Neural cell (in vitro differentiated cells): ENCODE results near the gene GNA12. TPM values are rescaled to one million over a fixed set of nuclear protein-coding genes. Genes with fewer than 3 reads are reported as not detected.

Source experiments
- H2AFZ ChIP-seq: fragments of 200-600, 300-800 bp; sonication (generic), shearing (Covaris generic); 2 replicates; pipeline ENCODE4 v1.6.0; 2014; ENCODE audit warnings: low read depth, mild to moderate bottlenecking, antibody characterized with exemption, low read length, moderate library complexity
- H3F3A ChIP-seq: fragments of 200-600 bp; shearing (Covaris generic); 2 replicates; pipeline ENCODE4 v1.6.1; 2016; ENCODE audit warnings: mild to moderate bottlenecking, moderate library complexity, mixed read lengths, antibody characterized with exemption, low read length; ENCODE audit not compliant: insufficient read depth, poor library complexity, severe bottlenecking
- H3K27ac ChIP-seq: fragments of 200-600, 300-800 bp; sonication (generic), shearing (Covaris generic); 2 replicates; pipeline ENCODE4 v1.5.1; 2014; ENCODE audit warnings: mild to moderate bottlenecking, low read length, moderate library complexity
- H3K27me3 ChIP-seq: fragments of 300-800, 200-600 bp; sonication (generic), shearing (Covaris generic); 2 replicates; pipeline ENCODE4 v1.6.0; 2014; ENCODE audit warnings: mild to moderate bottlenecking, low read depth, low read length, moderate library complexity; ENCODE audit not compliant: insufficient read depth
- H3K36me3 ChIP-seq: fragments of 300-800, 200-600 bp; sonication (generic), shearing (Covaris generic); 2 replicates; pipeline ENCODE4 v1.5.1; 2014; ENCODE audit warnings: mild to moderate bottlenecking, antibody characterized with exemption, low read length, moderate library complexity; ENCODE audit not compliant: insufficient read depth
- H3K4me2 ChIP-seq: fragments of 300-800, 200-600 bp; sonication (generic), shearing (Covaris generic); 2 replicates; pipeline ENCODE4 v1.6.0; 2014; ENCODE audit warnings: mild to moderate bottlenecking, low read length
- H3K4me3 ChIP-seq: fragments of 300-800, 200-600 bp; sonication (generic), shearing (Covaris generic); 2 replicates; pipeline ENCODE4 v1.5.1; 2014; ENCODE audit warnings: mild to moderate bottlenecking, low read length, moderate library complexity
- H3K79me2 ChIP-seq: fragments of 200-600 bp; shearing (Covaris generic); replicated peaks from 2 replicates; pipeline ENCODE4 v1.6.0; 2014; ENCODE audit warnings: mild to moderate bottlenecking, low read length, moderate library complexity; ENCODE audit not compliant: insufficient read depth
- H3K9ac ChIP-seq: fragments of 300-800, 200-600 bp; sonication (generic), shearing (Covaris generic); 2 replicates; pipeline ENCODE4 v1.6.1; 2016; ENCODE audit warnings: mild to moderate bottlenecking, low read length, mixed read lengths
- H3K9me2 ChIP-seq: fragments of 200-600 bp; shearing (Covaris generic); 2 replicates; pipeline ENCODE4 v1.6.1; 2016; ENCODE audit warnings: mild to moderate bottlenecking, low read length, mixed read lengths; ENCODE audit not compliant: insufficient read depth
- H3K9me3 ChIP-seq: fragments of 200-600, 300-800 bp; sonication (generic), shearing (Covaris generic); 2 replicates; pipeline ENCODE4 v1.6.1; 2016; ENCODE audit warnings: mild to moderate bottlenecking, mixed run types, low read length, moderate library complexity, mixed read lengths
- H4K20me1 ChIP-seq: fragments of 200-600 bp; shearing (Covaris generic); 2 replicates; pipeline ENCODE4 v1.6.1; 2016; ENCODE audit warnings: mild to moderate bottlenecking, mixed run types; ENCODE audit not compliant: insufficient read depth
- EP300 ChIP-seq: fragments of 450-650 bp; conservative IDR thresholded peaks from 2 replicates; pipeline ENCODE4 v1.6.1; 2014; ENCODE audit warnings: antibody characterized with exemption, mild to moderate bottlenecking, moderate library complexity; ENCODE audit not compliant: poor library complexity, severe bottlenecking
- EZH2 ChIP-seq: fragments of 200-600, 300-800 bp; shearing (Covaris generic), sonication (generic); IDR thresholded peaks from 2 replicates; pipeline ENCODE4 v1.6.1; 2014; ENCODE audit warnings: antibody characterized with exemption, low read length, borderline replicate concordance, mild to moderate bottlenecking; ENCODE audit not compliant: insufficient read depth, poor library complexity, severe bottlenecking
- MXI1 ChIP-seq: fragments of 450-650 bp; conservative IDR thresholded peaks from 2 replicates; pipeline ENCODE4 v1.6.1; 2014; ENCODE audit warnings: antibody characterized with exemption, mild to moderate bottlenecking; ENCODE audit not compliant: poor library complexity, severe bottlenecking
- POLR2AphosphoS5 ChIP-seq: IDR thresholded peaks from 2 replicates; pipeline ENCODE4 v1.6.1; 2012
- RAD21 ChIP-seq: fragments of 450-650 bp; conservative IDR thresholded peaks from 2 replicates; pipeline ENCODE4 v1.6.1; 2014; ENCODE audit warnings: antibody characterized with exemption, mild to moderate bottlenecking, moderate library complexity
- SMC3 ChIP-seq: fragments of 450-650 bp; conservative IDR thresholded peaks from 2 replicates; pipeline ENCODE4 v1.6.1; 2014; ENCODE audit warnings: antibody characterized with exemption, mild to moderate bottlenecking, moderate library complexity; ENCODE audit not compliant: poor library complexity
- TAF1 ChIP-seq: IDR thresholded peaks from 2 replicates; pipeline ENCODE4 v1.6.1; 2012; ENCODE audit warnings: low read depth
- polyA plus RNA-seq: library from polyadenylated mRNA; depleted of rRNA; stranded (reverse); fragments of >200 nt; gene quantifications from 2 replicates; pipeline ENCODE4 v1.2.3, GENCODE V29; 2014
- TF ChIP-seq, protein P1 (sequence below): IDR thresholded peaks from 2 replicates; pipeline ENCODE4 v1.6.1; 2012; ENCODE audit warnings: borderline replicate concordance
- TF ChIP-seq, protein P2 (sequence below): fragments of 450-650 bp; IDR thresholded peaks from 2 replicates; pipeline ENCODE4 v1.5.1; 2014; ENCODE audit warnings: antibody characterized with exemption, mild to moderate bottlenecking, moderate library complexity; ENCODE audit not compliant: poor library complexity, severe bottlenecking

The GNA12 gene
- polyA plus RNA-seq, 1 donor from 2014 or later: 15.5 TPM

DNA sequence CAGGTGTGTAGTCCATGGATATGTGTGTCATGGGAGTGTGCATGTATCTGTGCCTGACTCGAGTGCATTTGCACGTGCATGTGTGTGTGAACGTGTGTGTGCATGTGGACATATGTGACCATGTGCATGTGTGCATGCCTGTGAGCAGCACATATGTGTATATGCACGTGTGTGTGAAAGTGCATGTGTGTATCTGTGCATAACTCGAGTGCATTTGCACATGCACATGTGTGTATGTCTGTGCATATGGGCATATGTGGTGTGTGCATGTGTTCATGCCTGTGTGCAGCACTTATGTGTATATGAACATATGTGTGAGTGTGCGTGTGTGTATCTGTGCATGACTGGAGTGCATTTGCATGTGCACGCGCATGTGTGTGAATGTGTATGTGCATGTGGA, 35.2 kb upstream of the GNA12 start:
- Histone ChIP-seq H4K20me1 (no peaks in the 10 kb centered on the region), H3K27me3 (no peaks in the 10 kb centered on the region), H3K9me2 (no peaks in the 10 kb centered on the region), H3K79me2 (no peaks in the 10 kb centered on the region), H3K9me3 (no peaks in the 10 kb centered on the region), H3K27ac (no peak overlapping the region), H3F3A (no peaks in the 10 kb centered on the region), H3K36me3 (no peaks in the 10 kb centered on the region), H3K4me2 (no peak overlapping the region), H2AFZ (no peak overlapping the region), H3K9ac (no peak overlapping the region), H3K4me3 (no peak overlapping the region)
- TF ChIP-seq EP300: no peak
- no peak for TF ChIP-seq EZH2
- TF ChIP-seq POLR2AphosphoS5: no peak
- TF ChIP-seq, protein P1, sequence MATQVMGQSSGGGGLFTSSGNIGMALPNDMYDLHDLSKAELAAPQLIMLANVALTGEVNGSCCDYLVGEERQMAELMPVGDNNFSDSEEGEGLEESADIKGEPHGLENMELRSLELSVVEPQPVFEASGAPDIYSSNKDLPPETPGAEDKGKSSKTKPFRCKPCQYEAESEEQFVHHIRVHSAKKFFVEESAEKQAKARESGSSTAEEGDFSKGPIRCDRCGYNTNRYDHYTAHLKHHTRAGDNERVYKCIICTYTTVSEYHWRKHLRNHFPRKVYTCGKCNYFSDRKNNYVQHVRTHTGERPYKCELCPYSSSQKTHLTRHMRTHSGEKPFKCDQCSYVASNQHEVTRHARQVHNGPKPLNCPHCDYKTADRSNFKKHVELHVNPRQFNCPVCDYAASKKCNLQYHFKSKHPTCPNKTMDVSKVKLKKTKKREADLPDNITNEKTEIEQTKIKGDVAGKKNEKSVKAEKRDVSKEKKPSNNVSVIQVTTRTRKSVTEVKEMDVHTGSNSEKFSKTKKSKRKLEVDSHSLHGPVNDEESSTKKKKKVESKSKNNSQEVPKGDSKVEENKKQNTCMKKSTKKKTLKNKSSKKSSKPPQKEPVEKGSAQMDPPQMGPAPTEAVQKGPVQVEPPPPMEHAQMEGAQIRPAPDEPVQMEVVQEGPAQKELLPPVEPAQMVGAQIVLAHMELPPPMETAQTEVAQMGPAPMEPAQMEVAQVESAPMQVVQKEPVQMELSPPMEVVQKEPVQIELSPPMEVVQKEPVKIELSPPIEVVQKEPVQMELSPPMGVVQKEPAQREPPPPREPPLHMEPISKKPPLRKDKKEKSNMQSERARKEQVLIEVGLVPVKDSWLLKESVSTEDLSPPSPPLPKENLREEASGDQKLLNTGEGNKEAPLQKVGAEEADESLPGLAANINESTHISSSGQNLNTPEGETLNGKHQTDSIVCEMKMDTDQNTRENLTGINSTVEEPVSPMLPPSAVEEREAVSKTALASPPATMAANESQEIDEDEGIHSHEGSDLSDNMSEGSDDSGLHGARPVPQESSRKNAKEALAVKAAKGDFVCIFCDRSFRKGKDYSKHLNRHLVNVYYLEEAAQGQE: no peak
- TF ChIP-seq SMC3: no peak

DNA sequence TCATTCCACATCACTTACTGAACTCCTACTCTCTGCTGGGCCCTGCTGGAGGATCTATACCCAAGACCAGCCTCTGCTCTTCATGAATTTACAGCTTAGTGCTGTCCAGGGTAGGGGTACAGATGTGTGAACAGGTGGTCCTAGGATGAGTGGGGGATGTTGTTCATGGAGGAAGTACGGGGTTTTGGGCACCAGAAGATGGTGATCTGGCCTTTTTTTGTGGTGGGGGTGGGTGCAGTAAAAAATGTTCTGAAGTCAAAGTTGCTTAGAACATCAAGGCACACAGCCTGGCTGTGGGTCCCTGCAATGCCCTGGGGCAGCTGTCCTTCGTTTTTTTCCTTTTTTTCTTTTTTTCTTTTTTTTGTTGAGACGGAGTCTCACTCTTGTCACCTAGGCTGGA, 34.2 kb upstream of the GNA12 start:
- Histone ChIP-seq H3K4me3 (no peak overlapping the region), H3K79me2 (no peaks in the 10 kb centered on the region), H3F3A (no peaks in the 10 kb centered on the region), H4K20me1 (no peaks in the 10 kb centered on the region), H3K36me3 (no peaks in the 10 kb centered on the region), H3K9me2 (no peaks in the 10 kb centered on the region), H3K9me3 (no peaks in the 10 kb centered on the region), H3K4me2 (no peak overlapping the region), H3K27me3 (no peaks in the 10 kb centered on the region), H3K9ac (no peak overlapping the region), H3K27ac (no peak overlapping the region), H2AFZ (no peak overlapping the region)
- TF ChIP-seq POLR2AphosphoS5 (no peak), TAF1 (no peak), EP300 (no peak), RAD21 (no peak), MXI1 (no peak), SMC3 (no peak), EZH2 (no peak)
- TF ChIP-seq, protein P1: no peak
- TF ChIP-seq, protein P2, sequence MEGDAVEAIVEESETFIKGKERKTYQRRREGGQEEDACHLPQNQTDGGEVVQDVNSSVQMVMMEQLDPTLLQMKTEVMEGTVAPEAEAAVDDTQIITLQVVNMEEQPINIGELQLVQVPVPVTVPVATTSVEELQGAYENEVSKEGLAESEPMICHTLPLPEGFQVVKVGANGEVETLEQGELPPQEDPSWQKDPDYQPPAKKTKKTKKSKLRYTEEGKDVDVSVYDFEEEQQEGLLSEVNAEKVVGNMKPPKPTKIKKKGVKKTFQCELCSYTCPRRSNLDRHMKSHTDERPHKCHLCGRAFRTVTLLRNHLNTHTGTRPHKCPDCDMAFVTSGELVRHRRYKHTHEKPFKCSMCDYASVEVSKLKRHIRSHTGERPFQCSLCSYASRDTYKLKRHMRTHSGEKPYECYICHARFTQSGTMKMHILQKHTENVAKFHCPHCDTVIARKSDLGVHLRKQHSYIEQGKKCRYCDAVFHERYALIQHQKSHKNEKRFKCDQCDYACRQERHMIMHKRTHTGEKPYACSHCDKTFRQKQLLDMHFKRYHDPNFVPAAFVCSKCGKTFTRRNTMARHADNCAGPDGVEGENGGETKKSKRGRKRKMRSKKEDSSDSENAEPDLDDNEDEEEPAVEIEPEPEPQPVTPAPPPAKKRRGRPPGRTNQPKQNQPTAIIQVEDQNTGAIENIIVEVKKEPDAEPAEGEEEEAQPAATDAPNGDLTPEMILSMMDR: no peak
